HPDE6-E6E7 (cell line): ENCODE measurements around the gene TMEM235.

Experiments used
- DNase-seq: peaks from one replicate; pipeline ENCODE4 v3.0.0; 2011; ENCODE audit warnings: missing footprints; ENCODE audit errors: extremely low spot score

The TMEM235 gene

GRCh38 chr17:78272181-78272913 is 40.9 kb downstream of the TMEM235 start:
- DNase-seq = peak; percentile 90

GRCh38 chr17:78272914-78273258 is 41.5 kb downstream of the TMEM235 start:
- no peak for DNase-seq

- no peak for DNase-seq
Measured at GRCh38 chr17:78273813-78274212, 42.4 kb downstream of the TMEM235 start.

GRCh38 chr17:78275355-78275754 is 43.9 kb downstream of the TMEM235 start:
- DNase-seq = no peak

DNA sequence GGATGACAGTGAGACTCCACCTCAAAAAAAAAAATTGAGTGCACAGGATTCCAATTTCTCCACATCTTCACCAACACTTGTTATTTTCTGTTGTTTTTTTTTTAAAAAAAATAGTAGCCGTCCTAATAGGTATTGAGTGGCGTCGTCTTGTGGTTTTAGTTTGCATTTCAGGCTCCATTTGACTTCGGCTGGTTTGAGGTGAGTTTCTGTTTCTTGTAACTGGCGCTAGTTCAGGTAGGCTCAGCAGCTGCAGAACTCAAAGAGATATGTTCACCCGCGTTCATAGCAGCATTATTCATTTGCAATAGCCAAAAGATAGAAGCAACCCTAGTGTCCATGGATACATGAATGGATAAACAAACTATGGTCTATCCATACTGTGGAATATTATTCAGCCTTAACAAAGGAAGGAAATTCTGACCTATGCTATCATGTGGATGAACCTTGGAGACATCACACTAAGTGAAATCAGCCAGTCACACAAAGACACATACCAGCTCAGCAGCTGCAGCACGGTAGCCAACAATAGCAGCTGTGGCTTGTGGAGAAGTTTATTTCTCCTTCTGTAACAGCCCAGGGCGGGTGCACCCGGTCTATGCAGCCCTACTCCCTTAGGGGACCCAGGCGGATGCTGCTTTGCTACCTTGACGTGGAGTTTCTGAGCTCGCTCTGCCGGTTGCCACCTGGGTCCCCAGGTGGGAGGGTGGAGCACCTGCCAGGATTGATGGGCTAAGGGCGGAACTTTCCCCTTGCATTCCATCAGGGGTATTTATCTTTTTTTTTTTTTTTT is 44.9 kb downstream of the TMEM235 start:
- DNase-seq = no peak

- DNase-seq = no peak
Measured at GRCh38 chr17:78278139-78278741, 46.8 kb downstream of the TMEM235 start.

DNA sequence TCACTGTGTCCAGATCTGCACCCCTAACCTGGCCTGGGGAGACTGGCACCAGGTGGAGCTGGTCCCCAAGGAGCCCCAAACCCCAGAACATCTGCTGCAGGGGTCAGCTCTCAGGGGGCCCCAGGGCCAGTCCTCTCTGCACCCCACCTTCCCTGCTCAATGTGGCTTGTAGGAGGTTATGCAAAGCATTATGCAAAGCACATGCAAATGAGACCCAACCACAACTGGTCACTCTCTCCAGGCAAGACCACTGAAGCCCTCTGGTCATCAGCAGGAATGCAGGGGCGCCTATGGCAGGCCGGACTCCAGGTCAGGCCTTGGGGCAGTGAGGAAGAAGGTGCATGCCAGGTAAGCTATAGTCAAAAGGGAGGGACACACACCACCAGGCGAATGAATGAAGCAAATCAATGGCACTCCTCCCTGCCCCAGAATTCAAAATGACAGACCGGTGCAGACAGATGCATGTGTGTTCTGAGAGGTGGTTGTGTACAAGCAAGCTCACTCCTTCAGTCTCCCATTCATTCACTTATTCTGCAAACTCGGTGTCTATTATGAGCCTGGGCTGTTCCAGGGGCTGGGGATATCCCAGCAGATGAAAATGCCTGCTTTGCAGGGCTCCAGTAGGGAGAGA is 48.0 kb downstream of the TMEM235 start:
- DNase-seq = no peak

DNA sequence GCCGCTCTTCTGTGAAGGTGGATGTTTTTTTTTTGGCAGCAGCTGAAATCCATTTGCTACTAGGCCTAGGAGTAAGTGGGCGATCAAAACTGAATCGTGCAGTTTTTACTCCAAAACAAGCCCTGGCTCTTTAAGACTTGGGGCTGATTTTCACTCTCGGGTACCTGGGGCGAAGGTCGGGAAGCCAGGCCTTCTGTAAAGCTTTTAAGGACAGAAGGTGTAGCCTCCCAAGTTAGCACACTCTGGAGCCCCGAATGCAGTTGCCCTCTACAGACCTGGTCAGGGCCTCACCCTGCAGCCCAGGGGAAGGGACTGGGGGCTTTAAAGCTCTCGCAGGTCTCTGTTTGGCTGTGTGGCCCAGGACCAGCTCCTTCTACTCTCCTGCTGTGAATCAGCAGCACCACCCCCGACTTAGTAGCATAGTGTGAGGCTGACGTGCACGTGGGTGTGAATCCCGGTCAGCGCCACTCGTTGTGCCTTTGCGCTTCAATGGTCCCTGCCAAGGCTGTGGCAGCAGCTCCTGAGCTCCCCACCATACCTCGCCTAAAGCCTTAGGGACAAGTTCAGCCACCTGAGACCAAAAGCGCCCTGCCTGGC is 49.9 kb downstream of the TMEM235 start:
- DNase-seq = no peak

GRCh38 chr17:78284146-78284545 is 52.7 kb downstream of the TMEM235 start:
- DNase-seq = no peak

DNA sequence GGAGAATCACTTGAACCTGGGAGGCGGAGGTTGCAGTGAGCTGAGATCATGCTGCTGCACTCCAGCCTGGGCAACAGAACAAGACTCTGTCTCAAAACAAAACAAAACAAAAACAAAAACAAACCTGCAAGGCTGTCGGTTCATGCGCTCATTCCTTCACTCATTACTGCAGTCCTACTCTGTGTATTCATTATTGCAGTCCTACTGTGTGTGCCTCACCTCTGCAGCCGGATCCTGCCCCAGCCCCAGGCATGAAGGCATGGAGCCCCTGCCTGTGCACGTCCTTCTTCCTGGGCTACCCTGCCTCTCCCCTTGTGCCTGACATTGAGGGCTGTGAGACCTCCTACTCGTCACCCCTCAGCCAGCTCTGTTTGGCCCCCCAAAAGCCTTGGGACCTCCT is 57.6 kb downstream of the TMEM235 start:
- no peak for DNase-seq

DNA sequence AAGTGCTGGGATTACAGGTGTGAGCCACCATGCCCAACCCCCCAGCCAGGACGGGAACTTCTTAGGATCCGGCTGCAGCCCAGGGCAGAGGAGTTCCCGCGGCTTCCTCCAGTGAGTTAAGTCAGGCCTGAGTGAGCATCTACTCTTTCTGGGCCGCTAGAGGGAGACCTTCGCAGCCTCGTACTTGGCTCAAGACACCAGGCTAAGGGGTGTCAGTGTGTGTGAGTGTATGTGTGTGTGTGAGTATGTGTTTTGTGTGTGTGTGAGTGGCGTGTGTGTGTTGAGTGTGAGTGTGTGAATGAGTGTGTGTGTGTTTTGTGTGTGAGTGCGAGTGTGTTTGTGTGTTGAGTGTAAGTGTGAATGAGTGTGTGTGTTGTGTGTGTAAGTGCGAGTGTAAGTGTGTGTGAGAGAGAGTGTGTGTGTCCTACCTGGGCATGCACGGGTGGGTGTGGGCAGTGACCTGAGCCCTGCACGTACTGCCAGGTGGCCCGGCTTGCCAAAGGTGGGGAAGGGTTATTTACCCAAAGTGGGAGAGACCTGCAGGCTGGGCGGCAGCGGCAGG is 58.5 kb downstream of the TMEM235 start:
- DNase-seq = peak; percentile 71
